Mesodermal cell (in vitro differentiated cells): ENCODE results near the gene AMZ2.
"Not testable (repeated sequence)": the region's sequence is repeated elsewhere in the genome, so short reads cannot be mapped to it uniquely, and the experiment has no call there.

Experiments
- H3K27ac ChIP-seq: 2 replicates; pipeline ENCODE4 v1.7.0; 2013; ENCODE audit warnings: mild to moderate bottlenecking, low read depth, low read length, moderate library complexity; ENCODE audit not compliant: severe bottlenecking
- H3K36me3 ChIP-seq: 2 replicates; pipeline ENCODE4 v1.7.1; 2013; ENCODE audit warnings: mild to moderate bottlenecking, low read length, moderate library complexity; ENCODE audit not compliant: control insufficient read depth, insufficient read depth
- H3K4me1 ChIP-seq: one replicate; pipeline ENCODE4 v1.7.1; 2013; ENCODE audit warnings: mild to moderate bottlenecking, low read length; ENCODE audit not compliant: insufficient read depth, control insufficient read depth, poor library complexity, severe bottlenecking
- H3K4me3 ChIP-seq: 2 replicates; pipeline ENCODE4 v1.7.0; 2013; ENCODE audit warnings: low read length, control low read depth, mild to moderate bottlenecking; ENCODE audit not compliant: insufficient read depth, poor library complexity, severe bottlenecking; ENCODE audit errors: extremely low read depth
- H3K9me3 ChIP-seq: 2 replicates; pipeline ENCODE4 v1.7.1; 2013; ENCODE audit warnings: mild to moderate bottlenecking, low read length, moderate library complexity; ENCODE audit not compliant: control insufficient read depth
- WGBS, 2 experiments: methylation state at CpG; one replicate each; pipeline ENCODE4 v1.1.5; 2013; ENCODE audit warnings: missing lambda C conversion rate in 2 of 2; ENCODE audit not compliant: insufficient coverage in 2 of 2; 5-methylcytosine and 5-hydroxymethylcytosine counted together

AMZ2 gene

DNA sequence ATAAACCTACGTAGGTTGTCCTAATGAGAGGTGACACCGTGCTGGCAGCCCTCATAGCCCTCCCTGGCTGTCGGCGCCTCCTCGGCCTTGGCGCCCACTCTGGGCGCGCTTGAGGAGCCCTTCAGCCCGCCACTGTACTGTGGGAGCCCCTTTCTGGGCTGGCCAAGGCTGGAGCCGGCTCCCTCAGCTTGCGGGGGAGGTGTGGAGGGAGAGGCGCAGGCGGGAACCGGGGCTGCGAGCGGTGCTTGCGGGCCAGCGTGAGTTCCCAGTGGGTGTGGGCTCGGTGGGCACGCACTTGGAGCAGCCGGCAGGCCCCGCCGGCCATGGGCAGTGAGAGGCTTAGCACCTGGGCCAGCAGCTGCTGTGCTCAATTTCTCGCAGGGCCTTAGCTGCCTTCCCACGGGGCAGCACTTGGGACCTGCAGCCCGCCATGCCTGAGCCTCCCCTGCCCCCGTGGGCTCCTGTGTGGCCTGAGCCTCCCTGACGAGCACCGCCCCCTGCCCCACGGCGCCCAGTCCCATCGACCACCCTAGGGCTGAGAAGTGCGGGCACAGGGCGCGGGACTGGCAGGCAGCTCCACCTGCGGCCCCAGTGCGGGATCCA is 40.1 kb upstream of the AMZ2 start:
- H3K36me3 ChIP-seq = peaks cover 17% of the 10 kb centered on the region
- no peaks in the 10 kb centered on the region for H3K9me3 ChIP-seq
- no peak overlapping the region for H3K27ac ChIP-seq
- H3K4me3 ChIP-seq = no peak overlapping the region
- WGBS, 2 experiments = 90 to 95% methylated on average over 22 to 31 of the region's 37 CpGs
- H3K4me1 ChIP-seq = no peaks in the 10 kb centered on the region

DNA sequence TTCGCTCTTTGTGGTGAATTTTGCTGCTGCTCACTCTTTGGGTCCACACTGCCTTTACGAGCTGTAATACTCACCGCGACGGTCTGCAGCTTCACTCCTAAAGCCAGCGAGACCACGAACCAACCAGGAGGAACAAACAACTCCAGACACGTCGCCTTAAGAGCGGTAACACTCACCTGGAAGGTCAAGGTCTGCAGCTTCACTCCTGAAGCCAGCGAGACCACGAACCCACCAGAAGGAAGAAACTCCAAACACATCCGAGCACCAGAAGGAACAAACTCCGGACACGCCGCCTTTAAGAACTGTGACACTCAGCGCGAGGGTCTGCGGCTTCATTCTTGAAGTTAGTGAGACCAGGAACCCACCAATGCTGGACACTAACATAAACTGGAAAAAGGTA is 39.2 kb upstream of the AMZ2 start:
- not testable (repeated sequence) for H3K4me3 ChIP-seq, H3K4me1 ChIP-seq, H3K27ac ChIP-seq, H3K9me3 ChIP-seq
- peaks cover 17% of the 10 kb centered on the region for H3K36me3 ChIP-seq
- WGBS, 2 experiments = 97% methylated on average over 19 of the region's 19 CpGs

DNA sequence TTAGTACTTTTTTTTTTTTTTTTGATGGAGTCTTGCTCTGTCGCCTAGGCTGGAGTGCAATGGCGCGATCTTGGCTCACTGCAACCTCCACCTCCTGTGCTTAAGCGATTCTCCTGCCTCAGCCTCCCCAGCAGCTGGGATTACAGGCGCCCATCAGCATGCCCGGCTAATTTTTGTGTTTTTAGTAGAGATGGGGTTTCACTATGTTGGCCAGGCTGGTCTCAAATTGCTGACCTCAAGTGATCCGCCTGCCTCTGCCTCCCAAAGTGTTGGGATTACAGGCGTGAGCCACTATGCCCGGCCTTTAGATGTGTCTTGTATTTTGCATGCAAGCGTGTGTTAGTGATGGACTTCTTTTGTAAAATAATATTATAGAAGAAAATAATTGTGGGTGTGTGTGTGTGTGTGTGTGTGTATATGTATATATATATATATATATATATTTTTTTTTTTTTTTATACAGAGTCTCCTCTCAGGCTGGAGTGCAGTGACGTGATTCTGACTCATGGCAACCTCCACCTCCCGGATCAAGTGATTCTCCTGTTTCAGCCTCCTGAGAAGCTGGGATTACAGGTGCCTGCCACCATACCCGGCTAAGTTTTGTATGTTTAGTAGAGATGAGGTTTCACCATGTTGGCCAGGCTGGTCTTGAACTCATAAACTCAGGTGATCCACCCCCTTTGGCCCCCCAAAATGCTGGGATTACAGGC is 38.5 kb upstream of the AMZ2 start:
- peaks cover 17% of the 10 kb centered on the region for H3K36me3 ChIP-seq
- H3K4me3 ChIP-seq, H3K27ac ChIP-seq, H3K9me3 ChIP-seq, H3K4me1 ChIP-seq: not testable (repeated sequence)
- WGBS, 2 experiments = 98 to 100% methylated on average over 4 to 5 of the region's 13 CpGs

GRCh38 chr17:68210570-68211315 is 37.1 kb upstream of the AMZ2 start:
- Histone ChIP-seq H3K4me3 (no peak overlapping the region), H3K9me3 (no peaks in the 10 kb centered on the region), H3K4me1 (no peaks in the 10 kb centered on the region), H3K36me3 (peaks cover 17% of the 10 kb centered on the region), H3K27ac (no peak overlapping the region)
- 94 to 97% methylated on average over 5 to 8 of the region's 10 CpGs for WGBS, 2 experiments

GRCh38 chr17:68213428-68214411 is 34.1 kb upstream of the AMZ2 start:
- not testable (repeated sequence) for H3K4me3 ChIP-seq, H3K4me1 ChIP-seq, H3K9me3 ChIP-seq, H3K27ac ChIP-seq
- WGBS, 2 experiments = 86 to 90% methylated on average over 6 to 8 of the region's 11 CpGs
- H3K36me3 ChIP-seq = peaks cover 15% of the 10 kb centered on the region

DNA sequence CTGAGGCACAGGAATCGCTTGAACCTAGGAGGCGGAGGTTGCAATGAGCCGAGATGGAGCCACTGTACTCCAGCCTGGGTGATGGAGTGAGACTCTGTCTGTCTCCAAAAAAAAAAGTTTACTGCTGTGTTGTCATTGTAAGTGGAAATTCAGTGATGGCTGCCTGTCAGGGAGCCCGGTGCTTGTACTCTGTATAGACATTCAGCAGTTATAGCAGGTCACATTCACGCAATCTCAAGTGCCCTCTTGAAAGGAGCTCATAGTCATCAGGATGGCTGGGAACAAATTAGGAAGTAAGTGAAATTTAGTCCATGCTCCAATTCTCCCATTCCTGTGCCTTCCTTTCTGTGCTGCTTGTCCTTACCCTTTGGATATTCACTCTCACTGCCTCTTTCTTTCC is 32.4 kb upstream of the AMZ2 start:
- WGBS, 2 experiments = 80 to 100% methylated on average over 1 of the region's 5 CpGs
- not testable (repeated sequence) for H3K4me3 ChIP-seq, H3K9me3 ChIP-seq, H3K4me1 ChIP-seq, H3K27ac ChIP-seq, H3K36me3 ChIP-seq

- not testable (repeated sequence) for H3K27ac ChIP-seq, H3K9me3 ChIP-seq, H3K36me3 ChIP-seq, H3K4me1 ChIP-seq, H3K4me3 ChIP-seq
- 69 to 100% methylated on average over 1 to 2 of the region's 5 CpGs for WGBS, 2 experiments
These were observed 28.4 kb upstream of the AMZ2 start for GRCh38 chr17:68219429-68219828.

DNA sequence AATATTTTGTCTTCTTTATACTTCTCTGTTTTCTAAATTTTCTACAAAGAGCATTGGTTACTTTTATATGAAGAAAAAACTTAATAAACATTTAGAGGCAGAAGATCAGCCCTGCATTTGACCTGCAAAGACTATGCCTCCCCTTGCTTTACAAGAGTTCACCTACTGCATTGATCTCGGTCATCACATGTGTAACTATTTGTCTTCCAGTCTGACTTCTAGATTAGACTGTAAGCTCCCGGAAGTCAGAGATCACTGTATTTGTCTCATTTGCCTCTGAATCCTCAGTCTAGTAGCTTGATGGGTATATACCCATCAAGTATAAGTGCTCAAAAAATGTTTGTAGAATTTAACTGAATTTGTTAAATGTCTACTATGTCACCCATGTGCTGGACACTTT is 27.7 kb upstream of the AMZ2 start:
- H3K4me3 ChIP-seq, H3K27ac ChIP-seq, H3K9me3 ChIP-seq, H3K36me3 ChIP-seq, H3K4me1 ChIP-seq: not testable (repeated sequence)
- WGBS, 2 experiments = no CpG with 5 or more reads among the region's 2 CpGs

- H3K4me3 ChIP-seq, H3K9me3 ChIP-seq, H3K27ac ChIP-seq, H3K4me1 ChIP-seq, H3K36me3 ChIP-seq: not testable (repeated sequence)
- WGBS, 2 experiments = 89 to 100% methylated on average over 2 to 10 of the region's 12 CpGs
These were observed 27.1 kb upstream of the AMZ2 start for GRCh38 chr17:68220786-68221185.

GRCh38 chr17:68221786-68222185 is 26.1 kb upstream of the AMZ2 start:
- Histone ChIP-seq H3K9me3 (no peaks in the 10 kb centered on the region), H3K27ac (no peak overlapping the region), H3K4me1 (no peaks in the 10 kb centered on the region), H3K36me3 (no peaks in the 10 kb centered on the region), H3K4me3 (no peak overlapping the region)
- WGBS, 2 experiments = 94 to 100% methylated on average over 2 to 4 of the region's 4 CpGs
